HG02970 (cell line): ENCODE measurements around the gene ZSWIM3.
"Not testable (repeated sequence)": the region's sequence is repeated elsewhere in the genome, so short reads cannot be mapped to it uniquely, and the experiment has no call there.

ENCODE experiments used
- ATAC-seq: cut with Tn5 transposase; IDR thresholded peaks from one replicate; pipeline ENCODE4 v1.9.1; 2021; ENCODE audit warnings: mild to moderate bottlenecking, moderate library complexity, moderate number of reproducible peaks; ENCODE audit not compliant: unreplicated experiment, low FRiP score

ZSWIM3 gene

GRCh38 chr20:45859916-45860315 is 2.5 kb downstream of the ZSWIM3 start:
- ATAC-seq = no peak

- ATAC-seq = no peak
Observed at GRCh38 chr20:45860560-45861220, 3.3 kb downstream of the ZSWIM3 start.

GRCh38 chr20:45861221-45862075 is 4.0 kb downstream of the ZSWIM3 start:
- no peak for ATAC-seq

DNA sequence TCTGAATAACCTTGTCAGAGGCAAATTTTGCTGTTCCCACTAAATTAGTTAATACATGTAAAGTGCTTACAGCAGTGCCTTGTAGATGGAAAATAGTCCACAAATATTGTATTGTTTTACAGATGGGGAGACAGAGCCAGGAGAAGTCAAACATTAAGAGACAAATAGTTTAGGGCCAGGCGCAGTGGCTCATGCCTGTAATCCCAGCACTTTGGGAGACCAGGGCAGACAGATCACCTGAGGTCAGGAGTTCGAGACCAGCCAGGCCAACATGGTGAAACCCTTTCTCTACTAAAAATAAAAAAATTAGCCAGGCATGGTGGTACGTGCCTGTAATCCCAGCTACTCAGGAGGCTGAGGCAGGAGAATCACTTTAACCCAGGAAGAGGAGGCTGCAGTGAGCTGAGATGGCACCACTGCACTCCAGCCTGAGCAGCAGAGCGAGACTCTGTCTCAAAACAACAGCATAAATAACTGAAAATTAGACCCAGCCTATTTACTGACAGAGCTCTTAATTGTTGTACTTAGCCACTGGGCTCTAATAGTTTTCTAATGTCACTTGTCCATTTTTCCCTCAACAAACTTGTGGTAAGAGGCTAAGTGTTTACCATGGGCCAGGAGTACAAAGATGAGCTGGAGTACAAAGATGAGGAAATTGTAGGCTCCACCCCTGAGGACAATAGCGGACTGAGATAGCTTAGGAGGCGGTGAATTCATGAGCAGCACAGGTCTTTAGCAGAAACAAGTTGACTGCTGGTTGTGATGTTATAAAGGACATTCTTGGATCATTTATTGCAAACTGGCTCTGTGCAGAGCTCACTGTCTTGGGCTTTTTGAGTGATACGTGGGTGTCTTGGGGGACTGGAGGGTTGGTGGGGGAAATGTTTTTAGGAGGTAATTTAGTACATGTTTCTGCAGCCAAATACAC is 6.4 kb downstream of the ZSWIM3 start:
- no peak for ATAC-seq

DNA sequence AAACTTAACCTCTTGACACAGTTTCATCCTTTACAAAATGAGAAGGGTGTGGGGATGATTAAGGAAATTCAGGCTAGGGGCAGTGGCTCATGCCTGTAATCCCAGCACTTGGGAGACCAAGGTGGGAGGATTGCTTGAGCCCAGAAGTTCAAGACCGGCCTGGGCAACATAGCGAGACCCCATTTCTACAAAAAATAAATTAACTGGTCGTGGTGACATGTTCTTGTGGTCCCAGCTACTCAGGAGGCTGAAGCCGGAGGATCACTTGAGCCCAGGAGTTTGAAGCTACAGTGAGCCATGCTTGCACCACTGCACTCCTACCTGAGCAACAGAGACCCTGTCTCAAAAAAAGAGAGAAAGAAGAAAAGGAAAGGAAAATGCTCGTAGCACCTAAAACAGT is 9.0 kb downstream of the ZSWIM3 start:
- ATAC-seq = no peak

GRCh38 chr20:45867136-45867818 is 9.9 kb downstream of the ZSWIM3 start:
- no peak for ATAC-seq

GRCh38 chr20:45867819-45868176 is 10.4 kb downstream of the ZSWIM3 start:
- no peak for ATAC-seq

DNA sequence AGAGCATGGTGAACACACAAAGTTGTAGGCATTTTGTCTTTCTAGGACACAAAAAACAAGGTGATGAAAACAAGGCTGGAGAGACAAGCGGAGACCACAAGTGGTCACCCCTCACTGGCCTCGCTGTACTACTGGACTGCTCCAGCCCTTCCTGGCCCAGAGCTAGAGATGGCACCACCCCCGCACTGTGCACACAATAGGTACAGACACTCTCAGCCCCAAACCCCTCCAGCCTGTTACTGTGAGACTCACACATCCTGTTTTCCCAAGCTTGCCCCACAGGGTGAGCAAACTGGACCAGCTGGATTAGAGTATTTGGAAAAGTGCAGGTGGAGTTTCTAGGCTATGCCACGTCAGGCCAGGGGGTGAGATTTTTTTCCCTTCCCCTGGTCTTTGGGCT is 15.2 kb downstream of the ZSWIM3 start:
- no peak for ATAC-seq

- no peak for ATAC-seq
Observed at GRCh38 chr20:45873409-45874103, 16.1 kb downstream of the ZSWIM3 start.

DNA sequence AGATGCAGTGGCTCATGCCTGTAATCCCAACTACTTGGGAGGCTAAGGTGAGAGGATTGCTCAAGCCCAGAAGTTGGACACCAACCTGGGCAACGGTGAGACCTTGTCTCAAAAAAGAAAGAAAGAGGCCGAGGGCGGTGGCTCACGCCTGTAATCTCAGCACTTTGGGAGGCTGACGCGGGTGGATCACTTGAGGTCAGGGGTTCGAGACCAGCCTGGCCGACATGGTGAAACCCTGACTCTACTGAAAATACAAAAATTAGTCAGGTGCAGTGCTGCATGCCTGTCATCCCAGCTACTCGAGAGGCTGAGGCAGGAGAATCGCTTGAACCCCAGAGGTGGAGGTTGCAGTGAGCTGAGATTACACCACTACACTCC is 16.7 kb downstream of the ZSWIM3 start:
- not testable (repeated sequence) for ATAC-seq

DNA sequence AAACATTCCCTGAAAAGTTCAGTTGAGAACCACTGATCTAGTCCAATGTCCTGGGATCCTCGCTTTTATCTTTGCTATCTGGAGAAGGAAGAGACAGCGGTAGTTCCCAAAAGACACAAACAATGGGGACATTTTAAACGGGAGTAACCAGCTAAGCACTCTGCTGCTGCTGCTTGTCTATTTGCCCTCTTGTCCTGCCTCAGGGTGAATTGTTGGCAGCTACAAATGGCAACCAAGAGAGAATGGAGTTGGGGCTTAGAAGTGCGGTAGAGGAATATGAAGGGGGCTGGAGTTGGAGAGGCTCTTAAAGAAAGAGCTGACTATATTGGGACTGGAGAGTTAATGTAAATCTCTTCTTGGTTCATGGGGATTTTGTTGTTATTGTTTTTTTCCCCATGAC is 17.2 kb downstream of the ZSWIM3 start:
- ATAC-seq = no peak

- no peak for ATAC-seq
Observed at GRCh38 chr20:45878076-45878761, 20.8 kb downstream of the ZSWIM3 start.

GRCh38 chr20:45880988-45881788 is 23.8 kb downstream of the ZSWIM3 start, which contains the start of gene ZSWIM1:
Gene ZSWIM1 (plus strand): TSS chr20:45881227. CDS start chr20:45882593, 1,366 bp downstream.
- ATAC-seq = peak; percentile 92

GRCh38 chr20:45882469-45883099 is 25.2 kb downstream of the ZSWIM3 start:
- ATAC-seq = no peak

DNA sequence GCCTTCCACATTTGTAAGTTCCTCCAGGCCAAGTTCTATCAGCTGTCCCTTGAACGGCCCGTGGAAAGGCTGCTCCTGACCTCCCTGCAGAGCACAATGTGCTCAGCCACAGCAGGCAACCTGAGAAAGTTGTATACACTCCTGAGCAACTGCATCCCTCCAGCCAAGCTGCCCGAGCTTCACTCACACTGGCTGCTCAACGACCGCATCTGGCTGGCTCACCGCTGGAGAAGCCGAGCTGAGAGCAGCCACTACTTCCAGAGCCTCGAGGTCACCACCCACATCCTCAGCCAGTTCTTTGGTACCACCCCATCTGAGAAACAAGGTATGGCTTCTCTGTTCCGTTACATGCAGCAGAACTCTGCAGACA is 25.7 kb downstream of the ZSWIM3 start:
- no peak for ATAC-seq

DNA sequence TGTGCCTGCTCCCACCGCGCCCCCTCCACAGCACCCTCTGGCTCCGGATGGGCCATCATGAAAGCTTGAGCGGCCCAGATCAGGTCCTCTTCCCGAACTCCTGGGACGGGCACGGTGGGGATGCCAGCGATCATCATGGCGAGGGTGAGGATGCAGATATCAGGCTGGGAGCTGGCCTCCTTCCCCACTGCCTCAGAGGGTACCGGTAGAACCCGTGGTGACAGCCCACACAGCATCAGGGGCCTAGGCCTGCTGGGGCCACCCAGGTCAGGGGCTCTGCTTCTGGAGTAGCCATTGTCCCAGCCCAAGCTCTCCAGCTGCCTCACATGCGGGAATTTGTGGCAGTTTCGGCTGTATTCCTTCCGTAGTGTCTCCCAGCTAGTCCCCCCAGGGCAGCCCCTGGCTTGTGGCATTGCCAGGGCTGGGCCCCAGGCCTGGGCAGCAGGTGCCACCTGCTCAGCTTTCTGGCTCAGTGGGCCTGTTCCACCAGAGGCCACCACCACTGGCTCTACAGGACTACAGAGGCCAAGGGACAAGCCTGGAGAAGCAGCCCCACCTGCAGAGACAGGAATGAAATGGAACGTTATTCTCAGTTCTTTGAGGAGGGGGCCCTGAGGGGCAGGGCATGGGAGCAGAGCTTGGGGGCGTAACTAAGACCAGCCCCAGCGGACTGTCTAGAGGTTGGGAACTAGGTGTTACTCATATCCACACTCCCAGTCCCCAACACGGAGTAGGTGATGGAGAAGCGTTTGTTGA is 29.4 kb downstream of the ZSWIM3 start:
- ATAC-seq = no peak

DNA sequence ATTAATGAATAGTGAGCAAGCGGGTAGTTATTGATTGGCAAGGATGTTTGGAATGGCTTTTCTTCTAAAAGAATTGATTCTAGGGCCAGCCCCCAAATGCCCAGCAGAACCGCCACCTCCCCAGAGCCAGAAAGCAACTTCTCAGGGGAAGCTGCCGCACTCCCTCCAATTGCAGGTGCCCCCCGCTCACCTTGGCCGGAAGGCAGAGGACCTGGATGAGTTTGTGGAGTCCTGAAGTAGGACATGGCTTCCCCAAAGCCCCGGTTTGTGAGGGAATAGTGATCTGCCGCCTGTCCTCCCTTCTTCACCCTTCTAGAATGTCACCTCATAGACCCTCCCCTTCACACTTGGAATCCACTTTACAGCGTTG is 29.9 kb downstream of the ZSWIM3 start, which contains the start of gene SPATA25:
Gene SPATA25, minus strand, starts transcription at position 277 of the 370 bp plus-strand sequence. Its CDS starts 32 bp downstream, at position 245.
- no peak for ATAC-seq
